HepG2 (cell line): ENCODE results near the gene TMEM86B.

Source experiments
- CBFB ChIP-seq: sonication (generic); formaldehyde crosslinking; IDR thresholded peaks from 2 replicates; pipeline ENCODE4 v1.4.0; 2020; ENCODE audit warnings: missing genetic modification reagents
- CEBPG ChIP-seq: IDR thresholded peaks from 2 replicates; pipeline ENCODE4 v1.6.1; 2016
- CTCF ChIP-seq: sonication (generic); formaldehyde crosslinking; IDR thresholded peaks from 2 replicates; pipeline ENCODE4 v1.5.0; 2020; ENCODE audit warnings: mild to moderate bottlenecking, missing genetic modification reagents, moderate library complexity
- ELF4 ChIP-seq: sonication (generic); formaldehyde crosslinking; IDR thresholded peaks from 2 replicates; pipeline ENCODE4 v1.5.0; 2020; ENCODE audit warnings: missing genetic modification reagents, mild to moderate bottlenecking, moderate library complexity, borderline replicate concordance
- MAX ChIP-seq: IDR thresholded peaks from 2 replicates; pipeline ENCODE4 v1.6.1; 2012; ENCODE audit warnings: inconsistent platforms
- NR3C1 ChIP-seq: sonication (generic); formaldehyde crosslinking; IDR thresholded peaks from 2 replicates; pipeline ENCODE4 v1.4.0; 2020; ENCODE audit warnings: missing genetic modification reagents
- SMAD3 ChIP-seq: sonication (generic); formaldehyde crosslinking; IDR thresholded peaks from 2 replicates; pipeline ENCODE4 v1.4.0; 2020; ENCODE audit warnings: missing genetic modification reagents
- STAT5B ChIP-seq: sonication (generic); formaldehyde crosslinking; IDR thresholded peaks from 2 replicates; pipeline ENCODE4 v1.4.0; 2020; ENCODE audit warnings: missing genetic modification reagents
- ZNF337 ChIP-seq: sonication (generic); formaldehyde crosslinking; IDR thresholded peaks from 2 replicates; pipeline ENCODE4 v1.5.1; 2020; ENCODE audit warnings: missing genetic modification reagents, low read depth, mild to moderate bottlenecking, borderline replicate concordance
- ZNF558 ChIP-seq: sonication (generic); formaldehyde crosslinking; IDR thresholded peaks from 2 replicates; pipeline ENCODE4 v1.9.0; 2022; ENCODE audit warnings: mild to moderate bottlenecking, missing genetic modification reagents, borderline replicate concordance

GRCh38 chr19:55241143-55241934, 12.8 kb upstream of the TMEM86B start:
- TF ChIP-seq CTCF (CRISPR knock-in tag) (no peak), NR3C1 (CRISPR knock-in tag) (no peak), MAX (no peak), ELF4 (CRISPR knock-in tag) (no peak), CEBPG (CRISPR knock-in tag) (no peak), CBFB (CRISPR knock-in tag) (no peak), STAT5B (CRISPR knock-in tag) (no peak), SMAD3 (CRISPR knock-in tag) (no peak), ZNF337 (CRISPR knock-in tag) (no peak), ZNF558 (CRISPR knock-in tag) (no peak)
